GM20000 (cell line): ENCODE data around the gene PRODH2.
"Not testable (repeated sequence)": the region's sequence is repeated elsewhere in the genome, so short reads cannot be mapped to it uniquely, and the experiment has no call there.

Source experiments
- DNase-seq: peaks from one replicate; pipeline ENCODE4 v3.0.0; 2012; ENCODE audit warnings: low spot score
- CTCF ChIP-seq: IDR thresholded peaks from 2 replicates; pipeline ENCODE4 v1.5.1; 2012; ENCODE audit warnings: mild to moderate bottlenecking, control low read depth; ENCODE audit errors: extremely low read depth, missing control alignments

Gene PRODH2

DNA sequence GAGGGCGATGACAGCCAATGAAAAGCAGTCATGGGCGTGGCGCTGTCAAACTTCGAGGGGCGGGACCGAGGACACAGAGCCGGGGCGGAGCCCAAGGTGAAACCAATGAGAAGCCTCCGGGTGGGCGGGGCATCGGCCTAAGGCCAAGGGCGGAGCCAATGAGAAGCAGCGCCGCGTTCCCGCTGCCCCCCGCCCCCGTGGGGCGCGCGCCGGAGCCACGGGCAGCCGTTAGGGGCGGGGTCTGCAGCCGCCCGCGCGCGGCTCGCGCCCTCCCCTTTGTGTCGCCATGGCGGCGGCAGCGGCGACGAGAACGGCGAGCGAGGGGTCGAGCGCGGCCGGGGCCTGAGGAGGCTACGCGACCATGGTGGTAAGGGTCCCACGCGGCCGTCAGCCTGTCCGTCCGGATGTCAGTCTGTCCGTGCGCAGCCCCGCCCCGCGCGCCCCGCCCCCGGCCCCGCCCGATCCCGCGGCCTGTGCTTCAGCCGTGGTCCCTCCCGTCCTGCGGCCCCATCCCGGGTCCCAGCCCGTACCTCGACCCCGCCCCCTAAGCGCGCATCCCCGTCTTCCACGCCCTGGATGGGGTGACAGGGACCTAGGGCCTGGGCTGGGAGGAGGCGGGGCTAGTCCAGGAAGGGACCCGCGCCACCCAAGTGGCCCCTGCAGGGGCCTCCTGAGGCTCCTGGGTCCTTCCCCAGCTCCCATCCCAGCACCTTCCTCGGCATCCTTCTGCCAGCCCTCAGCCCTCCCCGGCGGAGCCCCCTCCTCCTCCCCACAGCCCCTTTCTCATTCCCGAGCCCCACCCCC is 37.1 kb downstream of the PRODH2 start, which contains the start of gene ARHGAP33:
Gene ARHGAP33, plus strand, starts transcription at position 267 of the 804 bp plus-strand sequence. Its CDS starts 95 bp downstream, at position 362.
- no peak for TF ChIP-seq CTCF
- DNase-seq = peak; percentile 100

DNA sequence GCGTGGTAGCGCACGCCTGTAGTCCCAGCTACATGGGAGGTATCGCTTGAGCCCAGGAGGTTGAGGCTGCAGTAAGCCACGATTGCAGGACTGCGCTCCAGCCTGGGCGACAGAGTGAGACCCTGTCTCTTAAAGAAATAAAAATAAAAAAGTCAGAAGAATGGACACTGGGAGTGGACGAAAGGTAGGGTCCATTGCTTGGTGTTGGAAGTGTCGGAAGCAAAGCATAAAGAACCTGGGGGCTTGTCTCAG is 37.7 kb downstream of the PRODH2 start:
- no peak for DNase-seq
- TF ChIP-seq CTCF = no peak

- TF ChIP-seq CTCF = no peak
- no peak for DNase-seq
Measured at GRCh38 chr19:35774274-35775045, 38.2 kb downstream of the PRODH2 start.

GRCh38 chr19:35773020-35773806 is 39.4 kb downstream of the PRODH2 start:
- no peak for DNase-seq

GRCh38 chr19:35772362-35772761 is 40.3 kb downstream of the PRODH2 start:
- DNase-seq = not testable (repeated sequence)

More at GRCh38 chr19:35773020-35773806, 39.4 kb downstream of the PRODH2 start:
- no peak for TF ChIP-seq CTCF

GRCh38 chr19:35768082-35768421 is 44.6 kb downstream of the PRODH2 start:
- no peak for TF ChIP-seq CTCF
- no peak for DNase-seq

DNA sequence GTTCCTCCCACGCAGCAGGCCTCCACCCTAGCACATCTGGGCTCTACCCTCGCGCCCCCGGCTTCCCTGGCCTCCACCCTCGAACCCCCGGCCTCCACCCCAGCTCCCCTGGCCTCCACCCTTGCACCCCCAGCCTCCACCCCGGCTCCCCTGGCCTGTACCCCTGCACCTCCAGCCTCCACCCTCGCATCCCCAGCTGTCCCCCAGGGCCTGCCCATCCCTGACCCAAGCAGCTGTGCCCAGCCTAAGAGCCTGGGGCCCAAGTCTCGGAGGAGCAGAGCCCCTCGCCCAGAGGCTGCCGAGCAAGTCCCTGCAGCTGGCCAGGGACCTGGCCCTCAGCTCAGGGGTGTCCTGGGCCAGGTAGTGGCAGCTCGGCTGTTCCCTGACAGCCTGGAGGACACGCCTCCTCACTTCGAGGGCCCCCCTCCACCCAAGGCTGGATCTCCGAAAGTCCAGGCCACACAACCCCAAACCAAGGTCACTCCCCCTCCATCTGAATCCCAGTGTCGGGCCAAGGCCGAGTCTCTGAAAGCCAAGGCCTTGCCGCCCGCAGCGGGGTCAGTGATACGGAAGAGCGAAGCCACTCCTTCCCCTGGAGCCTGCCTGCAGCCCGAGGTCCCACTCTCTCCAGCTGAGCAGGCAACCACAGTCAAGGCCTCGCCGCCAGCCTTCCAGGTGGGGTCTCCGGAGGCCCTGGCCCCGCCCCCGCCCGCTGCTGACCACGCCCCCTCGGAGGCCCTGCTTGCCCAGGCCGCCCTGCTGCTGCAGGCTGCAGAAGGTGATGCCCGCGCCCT is 45.2 kb downstream of the PRODH2 start:
- no peak for TF ChIP-seq CTCF
- no peak for DNase-seq
